Stimulated activated CD4-positive, alpha-beta T cell treated with anti-CD3 and anti-CD28 coated beads, Interleukin-2, amount 100 ng/mL, for 4 hours (primary cell): Measurements from ENCODE around the gene EIF2S3B.
"Not testable (repeated sequence)": the region's sequence is repeated elsewhere in the genome, so short reads cannot be mapped to it uniquely, and the experiment has no call there.

Experiments
- DNase-seq: peaks from one replicate; pipeline ENCODE4 v3.0.0-alpha.2; 2020; ENCODE audit warnings: low read depth

EIF2S3B gene

DNA sequence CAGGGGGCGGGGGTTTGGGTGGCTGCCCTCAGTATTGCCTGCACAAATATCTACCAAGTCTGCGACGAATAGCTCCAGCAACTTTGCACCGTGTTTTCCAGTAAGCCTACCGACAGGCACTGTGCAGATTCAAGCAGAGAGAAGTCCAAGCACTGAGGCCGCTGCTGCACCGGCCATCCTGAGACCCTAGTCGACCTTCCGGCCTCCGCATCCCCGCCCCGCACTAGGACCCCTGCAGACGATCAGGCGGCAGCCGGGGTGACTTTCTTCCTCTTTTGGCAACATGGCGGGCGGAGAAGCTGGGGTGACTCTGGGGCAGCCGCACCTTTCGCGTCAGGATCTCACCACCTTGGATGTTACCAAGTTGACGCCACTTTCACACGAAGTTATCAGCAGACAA lies at the start of gene EIF2S3B:
Gene EIF2S3B, plus strand, starts transcription at position 271 of the 400 bp plus-strand sequence. Its CDS starts 13 bp downstream, at position 284.
- DNase-seq: no peak

DNA sequence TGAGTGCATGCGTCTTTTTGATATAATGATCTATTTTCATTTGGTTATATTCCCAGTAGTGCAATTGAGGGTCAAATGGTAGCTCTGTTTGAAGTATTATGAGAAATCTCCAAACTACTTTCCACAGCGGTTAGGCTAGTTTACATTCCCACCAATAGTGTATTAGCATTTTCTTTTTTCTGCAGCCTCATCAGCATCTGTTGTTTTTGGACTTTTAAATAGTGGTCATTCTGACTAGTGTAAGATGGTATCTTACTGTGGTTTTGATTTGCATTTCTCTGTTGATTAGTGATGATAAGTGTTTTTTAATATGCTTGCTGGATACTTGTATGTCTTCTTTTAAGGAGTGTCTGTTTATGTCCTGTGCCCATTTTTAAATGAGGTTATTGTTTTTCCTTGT lies 48.8 kb upstream of the EIF2S3B start:
- DNase-seq: no peak

DNA sequence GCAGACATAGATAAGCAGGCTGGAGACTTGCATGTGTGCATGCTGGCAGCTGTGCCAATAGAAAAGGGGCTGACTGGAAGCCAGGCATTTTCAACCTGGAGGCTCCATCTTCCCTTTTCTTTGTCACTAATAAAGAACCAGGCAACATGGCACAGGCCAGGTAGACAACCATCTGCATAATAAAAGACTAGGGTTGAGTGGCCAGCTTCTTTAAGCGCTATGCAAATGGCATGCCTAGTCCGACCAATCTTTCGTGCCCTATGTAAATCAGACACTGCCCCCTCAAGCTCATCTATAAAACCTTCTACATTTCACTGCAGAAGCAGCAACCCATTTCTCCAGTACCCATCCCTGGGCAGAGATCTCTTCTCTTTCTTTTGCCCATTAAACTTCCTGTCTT lies 47.9 kb upstream of the EIF2S3B start:
- DNase-seq: no peak

DNA sequence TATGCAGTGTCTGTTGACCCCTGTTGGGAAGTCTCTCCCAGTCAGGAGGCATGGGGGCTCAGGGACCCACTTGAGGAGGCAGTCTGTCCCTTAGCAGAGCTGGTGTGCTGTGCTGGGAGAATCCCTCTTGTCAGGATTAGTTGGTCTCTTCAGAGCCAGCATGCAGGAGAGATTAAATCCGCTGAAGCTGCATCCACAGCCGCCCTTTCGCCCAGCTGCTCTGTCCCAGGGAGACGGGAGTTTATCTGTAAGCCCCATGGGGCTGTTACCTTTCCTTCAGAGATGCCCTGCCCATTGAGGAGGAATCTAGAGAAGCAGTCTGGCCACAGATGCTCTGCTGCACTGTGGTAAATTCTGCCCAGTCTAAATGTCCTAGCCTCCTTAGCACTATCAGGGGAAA lies 39.4 kb upstream of the EIF2S3B start:
- no peak for DNase-seq

DNA sequence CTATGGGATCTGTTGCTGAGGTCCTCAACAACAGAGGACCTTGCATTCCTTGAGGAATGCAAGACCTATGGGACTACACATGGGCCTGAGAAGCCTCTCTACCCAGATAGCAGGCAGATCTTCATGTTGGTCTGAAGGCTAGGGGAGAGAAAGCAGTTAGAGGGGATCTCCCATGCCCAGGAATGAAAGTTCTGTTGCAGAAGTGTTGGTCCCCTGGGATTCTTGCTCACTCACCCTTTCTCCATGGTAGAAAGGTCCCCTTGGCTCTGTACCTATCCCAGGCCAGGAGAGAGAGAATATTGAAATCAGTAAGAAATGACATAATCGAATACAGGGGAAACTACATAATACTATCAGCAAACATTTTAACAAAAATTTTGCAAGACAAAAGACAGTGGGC lies 36.0 kb upstream of the EIF2S3B start:
- DNase-seq: no peak

DNA sequence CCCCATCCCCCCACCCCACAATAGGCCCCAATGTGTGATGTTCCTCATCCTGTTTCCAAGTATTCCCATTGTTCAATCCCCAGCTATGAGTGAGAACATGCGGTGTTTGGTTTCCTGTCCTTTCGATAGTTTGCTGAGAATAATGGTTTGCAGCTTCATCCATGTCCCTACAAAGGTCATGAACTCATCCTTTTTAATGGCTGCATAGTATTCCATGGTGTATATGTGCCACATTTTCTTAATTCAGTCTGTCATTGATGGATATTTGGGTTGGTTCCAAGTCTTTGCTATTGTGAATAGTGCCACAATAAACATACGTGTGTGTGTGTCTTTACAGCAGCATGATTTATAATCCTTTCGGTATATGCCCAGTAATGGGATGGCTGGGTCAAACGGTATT lies 32.9 kb upstream of the EIF2S3B start:
- DNase-seq: not testable (repeated sequence)

DNA sequence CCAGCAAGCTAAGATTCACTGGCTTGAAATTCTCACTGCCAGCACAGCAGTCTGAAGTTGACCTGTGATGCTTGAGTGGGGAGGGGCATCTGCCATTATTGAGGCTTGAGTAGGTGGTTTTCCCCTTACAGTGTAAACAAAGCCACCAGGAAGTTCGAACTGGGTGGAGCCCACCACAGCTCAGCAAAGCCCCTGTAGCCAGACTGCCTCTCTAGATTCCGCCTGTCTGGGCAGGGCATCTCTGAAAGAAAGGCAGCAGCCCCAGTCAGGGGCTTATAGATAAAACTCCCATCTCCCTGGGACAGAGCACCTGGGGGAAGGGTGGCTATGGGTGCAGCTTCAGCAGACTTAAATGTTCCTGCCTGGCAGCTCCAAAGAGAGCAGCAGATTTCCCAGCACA lies 23.8 kb upstream of the EIF2S3B start:
- not testable (repeated sequence) for DNase-seq

DNA sequence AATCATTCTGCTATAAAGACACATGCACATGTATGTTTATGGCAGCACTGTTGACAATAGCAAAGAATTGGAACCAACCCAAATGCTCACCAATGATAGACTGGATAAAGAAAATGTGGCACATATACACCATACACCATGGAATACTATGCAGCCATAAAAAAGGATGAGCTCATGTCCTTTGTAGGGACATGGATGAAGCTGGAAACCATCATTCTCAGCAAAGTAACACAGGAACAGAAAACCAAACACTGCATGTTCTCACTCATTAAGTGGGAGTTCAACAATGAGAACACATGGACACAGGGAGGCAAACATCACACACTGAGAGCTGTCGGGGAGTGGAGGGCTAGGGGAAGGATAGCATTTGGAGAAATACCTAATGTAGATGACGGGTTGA lies 18.4 kb upstream of the EIF2S3B start:
- DNase-seq: not testable (repeated sequence)

DNA sequence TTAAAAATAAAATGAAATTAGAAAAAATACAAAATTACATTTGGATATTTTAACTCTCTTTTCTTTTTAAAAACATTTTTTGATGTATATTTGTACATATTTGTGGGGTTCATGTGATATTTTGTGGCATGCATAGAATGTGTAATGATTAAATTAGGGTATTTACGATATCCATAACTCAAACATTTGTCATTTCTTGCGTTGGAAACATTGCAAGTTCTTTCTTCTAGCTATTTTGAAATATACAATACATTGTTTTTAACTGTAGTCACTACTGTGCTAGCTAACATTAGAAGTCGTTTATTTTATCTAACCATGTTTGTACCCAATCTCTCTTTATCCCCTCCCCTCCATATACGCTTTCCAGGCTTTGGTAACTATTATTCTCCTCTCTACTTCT lies 13.9 kb upstream of the EIF2S3B start:
- no peak for DNase-seq

DNA sequence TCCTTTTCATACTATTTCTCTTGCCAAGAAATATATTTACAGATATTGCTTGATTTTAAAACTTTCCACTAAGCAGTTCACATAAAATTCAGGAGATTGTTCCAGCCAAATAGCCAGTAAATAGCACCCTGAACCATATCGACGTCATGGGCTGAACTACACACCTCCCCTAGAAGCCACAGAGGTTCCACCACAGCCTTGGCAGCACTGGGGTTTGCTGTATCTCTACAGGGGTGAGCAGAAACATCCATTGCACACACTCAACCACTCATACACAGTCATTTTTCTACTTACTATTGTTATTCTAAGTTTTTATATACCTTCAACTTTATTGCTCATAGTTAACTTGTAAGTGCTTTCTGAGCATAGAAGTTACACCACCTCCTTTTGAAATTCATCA lies 8.1 kb upstream of the EIF2S3B start:
- no peak for DNase-seq

DNA sequence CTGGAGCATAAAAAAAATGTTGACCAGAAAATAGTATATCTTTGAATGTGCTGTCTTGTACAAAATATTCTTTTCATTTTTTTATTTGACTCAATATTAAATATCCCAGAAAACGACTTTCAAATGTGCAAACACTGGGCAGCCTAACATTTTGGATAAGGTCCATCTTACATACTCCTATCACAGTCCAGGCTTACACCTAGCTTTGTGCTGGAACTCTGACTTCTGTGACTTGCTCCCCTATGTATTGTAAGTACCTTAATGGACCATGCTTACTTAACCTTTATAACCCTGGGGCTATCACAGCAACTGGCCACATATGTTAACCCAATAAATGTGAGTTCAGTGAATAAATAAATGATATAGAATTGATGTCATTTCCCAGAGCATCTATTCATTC lies 7.6 kb upstream of the EIF2S3B start:
- DNase-seq: no peak

DNA sequence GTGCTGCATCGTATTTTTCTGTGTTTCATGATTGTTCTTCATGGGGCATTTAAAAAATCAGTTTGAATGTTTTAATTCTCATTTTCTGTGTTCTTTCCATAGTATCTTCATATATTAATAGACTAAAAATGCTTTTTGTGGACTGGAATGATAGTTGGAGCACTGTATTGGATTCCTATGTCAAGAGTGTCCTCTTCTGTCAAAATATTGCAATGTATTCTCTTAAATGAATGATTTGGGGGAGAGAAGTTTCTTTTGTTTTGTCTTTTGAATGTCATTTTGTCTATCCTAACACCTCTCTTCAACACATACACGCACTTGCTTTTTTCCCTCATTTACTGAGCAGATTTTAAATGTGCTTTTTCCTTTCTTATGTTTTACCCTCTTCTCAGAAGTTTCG lies 4.7 kb upstream of the EIF2S3B start:
- no peak for DNase-seq

DNA sequence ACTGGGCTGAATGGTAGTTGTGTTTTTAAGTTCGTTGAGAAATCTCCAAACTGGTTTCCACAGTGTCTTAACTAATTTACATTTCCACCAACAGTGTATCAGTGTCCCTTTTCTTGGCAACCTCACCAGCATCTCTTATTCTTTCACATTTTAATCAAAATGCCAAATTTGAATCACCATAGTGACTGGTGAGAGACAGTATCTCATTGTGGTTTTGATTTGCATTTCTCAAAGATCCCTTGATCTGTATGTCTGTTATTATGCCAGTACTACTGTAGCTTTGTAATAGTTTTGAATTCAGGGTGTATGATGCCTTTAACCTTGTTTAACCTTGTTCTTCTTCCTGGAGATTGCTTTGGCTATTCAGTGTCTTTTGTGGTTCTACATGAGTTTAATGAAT lies 2.2 kb upstream of the EIF2S3B start:
- DNase-seq: no peak

DNA sequence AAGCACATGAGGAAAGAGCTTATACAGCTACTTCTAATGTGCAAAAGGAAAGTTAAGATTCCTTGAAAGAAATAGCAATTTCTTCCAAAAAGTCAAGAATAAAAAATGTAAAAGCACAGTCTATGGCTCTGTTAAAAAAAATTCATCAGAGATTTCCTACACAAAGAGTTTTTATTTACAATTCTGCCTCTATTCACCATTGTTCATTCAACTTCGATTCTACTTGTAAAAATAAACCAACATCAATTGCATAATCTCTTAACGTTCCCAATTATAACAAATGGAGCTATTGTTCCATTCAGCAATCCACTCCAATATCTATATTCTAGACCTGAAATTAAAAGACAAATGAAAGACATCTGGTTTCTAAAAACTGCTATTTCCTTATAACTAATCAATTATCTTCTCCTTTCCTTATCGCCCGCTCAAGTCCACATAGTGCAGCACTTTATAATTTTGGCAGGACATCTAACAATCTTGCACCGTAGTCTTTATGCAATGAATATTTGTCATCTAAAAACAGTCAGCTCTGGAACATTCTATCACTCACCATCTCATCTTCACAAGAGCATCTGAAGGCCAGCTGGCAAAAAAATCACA lies 6.2 kb downstream of the EIF2S3B start:
- no peak for DNase-seq

DNA sequence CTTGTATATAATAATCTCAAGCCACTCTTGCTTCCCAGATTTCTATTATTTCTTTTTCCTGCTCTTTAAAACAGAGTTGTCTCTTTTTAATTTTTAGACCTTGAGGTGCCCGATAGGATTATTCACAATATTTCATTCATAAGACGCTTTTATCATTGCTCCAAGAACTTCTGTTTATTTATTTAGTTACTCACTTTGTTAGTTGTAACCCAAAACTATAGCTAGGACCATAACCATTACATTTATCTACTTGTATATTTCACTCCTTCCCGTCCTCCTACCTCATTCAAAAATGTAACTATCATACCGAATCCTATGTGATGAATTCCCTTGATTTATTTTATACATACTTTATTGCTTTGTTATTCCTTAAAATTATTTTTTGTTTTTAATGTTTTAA lies 7.1 kb downstream of the EIF2S3B start:
- DNase-seq: no peak

DNA sequence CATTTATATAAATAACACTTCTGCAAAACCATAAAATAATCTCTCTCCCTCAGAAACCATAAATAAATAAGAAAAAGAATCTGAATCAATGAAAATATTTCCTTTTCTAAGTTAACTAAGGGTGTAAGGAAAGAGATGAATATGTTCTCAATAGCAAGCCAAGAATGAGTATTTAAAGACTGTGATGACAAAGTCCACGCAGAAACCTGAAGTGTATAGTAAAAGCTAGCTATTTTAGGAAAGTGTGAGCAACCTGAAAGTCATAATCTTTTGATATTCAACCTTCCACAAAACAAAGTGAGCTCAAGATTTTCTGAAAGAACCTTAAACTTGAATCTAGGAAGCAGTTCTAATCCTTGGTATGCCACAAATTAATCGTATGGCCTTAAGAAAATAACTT lies 15.9 kb downstream of the EIF2S3B start:
- no peak for DNase-seq

DNA sequence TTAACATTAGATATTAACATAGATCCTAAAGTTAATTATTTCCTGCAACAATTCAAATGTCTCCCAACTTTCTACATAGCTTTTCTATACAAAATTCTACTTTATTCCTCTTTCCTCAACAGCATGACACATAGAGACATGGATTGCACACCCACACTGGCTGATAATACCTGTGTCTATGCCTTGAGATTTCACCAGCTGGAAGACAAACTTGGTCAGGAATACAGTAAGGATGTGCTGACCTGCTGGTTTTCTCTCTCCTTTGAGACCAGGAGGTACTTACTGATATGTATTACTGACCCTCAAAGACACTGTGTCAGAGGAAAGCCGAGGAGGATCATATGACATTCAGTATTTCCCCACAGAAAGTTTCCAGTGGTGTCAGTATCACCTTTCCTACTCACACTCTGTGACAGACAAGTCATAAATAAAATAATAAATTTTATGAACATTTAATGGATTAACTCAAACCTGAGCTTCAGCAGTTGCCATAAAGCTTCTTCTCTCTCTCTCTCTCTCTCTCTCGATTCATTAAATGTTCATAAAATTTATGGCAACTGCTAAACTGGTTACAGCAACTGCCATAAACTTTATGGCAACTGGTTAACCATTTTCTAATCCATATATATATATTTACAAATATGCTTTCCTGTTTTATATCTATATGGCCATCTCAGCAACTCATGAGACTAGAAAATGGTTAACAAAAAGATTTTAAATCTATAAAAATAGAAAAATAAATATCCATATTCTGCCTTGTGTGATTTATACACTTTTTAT lies 22.7 kb downstream of the EIF2S3B start:
- no peak for DNase-seq

DNA sequence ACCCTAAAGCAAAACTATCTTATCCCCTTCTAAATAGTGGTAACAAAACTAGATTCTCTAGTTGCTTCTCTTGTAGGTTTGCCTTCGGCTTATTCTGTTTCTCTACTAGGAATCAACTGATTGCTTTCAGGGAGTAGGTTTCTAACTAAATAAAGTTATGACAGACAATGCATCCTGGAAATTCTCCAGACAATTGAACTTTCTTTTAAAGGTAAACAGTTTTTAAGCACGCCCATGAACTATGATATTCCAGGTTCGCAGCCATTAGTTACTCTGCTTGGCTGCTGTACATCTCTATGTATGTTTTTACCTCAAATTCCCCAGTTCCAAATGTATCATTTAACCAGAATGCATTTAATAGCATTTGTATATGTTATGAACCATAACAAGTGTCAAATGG lies 23.9 kb downstream of the EIF2S3B start:
- DNase-seq: no peak

DNA sequence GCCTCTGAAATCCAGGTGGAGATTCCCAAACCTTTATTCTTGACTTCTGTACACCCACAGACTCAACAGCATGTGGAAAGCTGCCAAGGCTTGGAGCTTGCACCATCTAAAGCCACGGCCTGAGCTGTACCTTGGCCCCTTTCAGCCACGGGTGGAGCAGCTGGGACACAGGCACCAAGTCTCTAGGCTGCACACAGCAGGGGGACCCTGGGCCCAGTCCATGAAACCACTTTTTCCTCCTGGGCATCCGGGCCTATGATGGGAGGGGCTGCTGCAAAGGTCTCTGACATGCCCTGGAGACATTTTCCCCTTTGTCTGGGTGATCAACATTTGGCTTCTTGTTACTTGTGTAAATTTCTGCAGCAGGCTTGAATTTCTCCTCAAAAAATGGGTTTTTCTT lies 32.0 kb downstream of the EIF2S3B start:
- no peak for DNase-seq

DNA sequence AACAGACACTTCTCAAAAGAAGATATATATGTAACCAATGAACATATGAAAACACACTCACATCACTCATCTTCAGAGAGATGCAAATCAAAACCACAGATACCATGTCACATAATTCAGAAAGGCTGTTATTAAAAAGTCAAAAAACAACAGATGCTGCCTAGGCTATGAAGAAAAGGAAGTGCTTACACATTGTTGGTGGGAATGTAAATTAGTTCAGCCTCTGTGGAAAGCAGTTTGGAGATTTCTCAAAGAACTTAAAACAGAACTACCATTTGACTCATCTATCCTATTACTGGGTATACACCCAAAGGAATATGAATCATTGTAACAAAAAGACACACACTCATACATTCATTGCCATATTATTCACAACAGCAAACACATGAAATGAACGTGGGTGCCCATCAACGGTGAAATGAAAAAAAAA lies 35.1 kb downstream of the EIF2S3B start:
- DNase-seq: no peak

DNA sequence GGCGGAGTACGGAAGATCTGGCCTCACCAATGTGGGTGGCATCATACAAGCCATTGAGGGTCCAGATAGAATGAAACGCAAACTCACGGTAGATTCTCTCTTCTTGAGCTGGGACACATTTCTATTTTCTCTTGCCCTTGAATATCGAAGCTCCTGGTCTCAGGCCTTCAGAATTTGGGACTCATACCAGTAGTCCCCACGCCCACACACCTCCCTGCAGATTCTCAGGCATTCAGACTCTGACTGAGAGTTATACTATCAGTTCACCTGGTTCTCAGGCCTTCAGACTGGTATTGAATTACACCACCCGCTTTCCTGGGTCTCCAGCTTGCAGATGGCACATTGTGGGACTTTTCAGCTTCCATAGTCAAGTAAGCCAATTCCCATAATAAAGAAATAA lies 37.8 kb downstream of the EIF2S3B start:
- no peak for DNase-seq

DNA sequence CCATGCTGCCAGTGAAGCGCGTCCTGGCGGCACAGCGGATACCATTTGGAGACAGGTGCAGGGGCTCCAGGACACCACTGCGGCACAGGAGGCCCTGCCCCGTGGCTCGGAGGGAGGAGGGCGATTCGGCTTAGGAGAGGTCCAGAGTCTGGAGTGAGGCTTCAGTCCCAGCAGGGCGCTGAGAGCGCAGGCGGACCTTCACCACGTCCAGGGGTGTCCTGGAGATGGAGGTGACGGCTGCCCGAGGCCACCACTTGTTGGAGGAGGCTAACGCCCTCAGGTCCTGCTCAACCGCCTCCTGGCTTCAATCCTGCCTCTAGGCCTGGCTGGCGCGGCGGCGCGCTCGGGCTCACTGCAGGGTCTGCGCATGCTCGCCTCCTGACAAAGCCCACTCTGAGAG lies 45.7 kb downstream of the EIF2S3B start:
- DNase-seq: no peak

DNA sequence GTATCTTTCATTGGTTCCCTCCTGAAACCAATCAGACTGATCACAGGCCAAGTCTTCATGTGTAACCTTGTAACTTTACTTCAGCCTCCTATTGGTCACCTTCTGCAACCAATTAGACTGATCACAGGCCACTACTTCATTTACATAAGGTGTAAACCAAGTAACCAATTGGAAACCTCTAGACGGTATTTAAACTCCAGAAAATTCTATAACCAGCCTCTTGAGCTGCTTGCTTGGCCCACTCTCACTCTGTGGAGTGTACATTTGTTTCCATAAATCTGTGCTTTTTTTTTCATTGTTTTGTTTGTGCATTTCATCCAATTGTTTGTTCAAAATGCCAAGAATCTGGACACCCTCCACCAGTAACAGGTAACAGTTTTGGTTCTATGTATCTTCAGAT lies 47.5 kb downstream of the EIF2S3B start:
- no peak for DNase-seq

DNA sequence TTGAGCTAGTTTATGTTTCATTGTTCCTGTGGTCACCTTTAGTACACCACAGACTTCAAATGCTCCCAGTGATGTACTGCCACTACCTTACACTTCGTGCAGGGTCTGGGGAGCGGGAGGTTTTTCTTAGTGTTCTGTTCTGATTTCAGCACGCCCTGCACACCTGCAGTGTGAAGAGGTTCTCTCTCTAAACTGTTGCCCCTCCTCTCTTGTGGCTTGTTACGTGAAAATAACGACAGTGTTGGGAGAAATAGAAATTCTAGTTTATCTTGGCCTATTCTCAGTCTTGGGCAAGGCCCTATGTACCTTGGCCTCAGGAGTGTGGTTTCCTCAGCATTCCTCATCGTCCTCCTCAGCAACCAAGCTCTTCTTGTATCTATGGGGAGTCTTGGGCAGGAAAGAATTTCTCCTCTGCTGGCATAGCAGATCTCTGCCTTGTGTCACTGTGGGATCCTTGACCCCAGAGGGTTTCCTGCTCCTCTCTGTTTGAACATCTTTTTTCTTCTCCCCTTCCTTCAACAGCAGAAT lies 48.6 kb downstream of the EIF2S3B start:
- no peak for DNase-seq
